NT2/D1 (cell line): ENCODE data around the gene CRIP3.
"Not testable (repeated sequence)": the region's sequence is repeated elsewhere in the genome, so short reads cannot be mapped to it uniquely, and the experiment has no call there.

ENCODE experiments used
- SUZ12 ChIP-seq: IDR thresholded peaks from 2 replicates; pipeline ENCODE4 v1.6.1; 2011; ENCODE audit not compliant: insufficient read length, insufficient read depth; ENCODE audit errors: extremely low read depth
- YY1 ChIP-seq: IDR thresholded peaks from 2 replicates; pipeline ENCODE4 v1.6.1; 2011; ENCODE audit not compliant: insufficient read length, insufficient read depth

- not testable (repeated sequence) for TF ChIP-seq SUZ12, YY1
Measured at GRCh38 chr6:43346243-43346642, 37.6 kb upstream of the CRIP3 start.
